ENCODE results near the gene KRTAP4-12.

GRCh38 chr17:41126412-41126811 is 2.4 kb upstream of the KRTAP4-12 start:
- TF ChIP-seq CTCF (IDR thresholded peaks at IDR 0.05) = no peak
- TF ChIP-seq POLR2A (IDR thresholded peaks at IDR 0.05) = no peak

Measured in testis (tissue), 2 donors.